Hematopoietic multipotent progenitor cell (in vitro differentiated cells): ENCODE results near the gene ADGRV1. TPM values are rescaled to one million over a fixed set of nuclear protein-coding genes. Genes with fewer than 3 reads are reported as not detected.

Experiments
- DNase-seq, 3 donors: peaks; one replicate each; pipeline ENCODE4 v3.0.0-alpha.2; 2011 to 2015; ENCODE audit warnings: low read depth in 2 of 3, low spot score in 2 of 3
- total RNA-seq: library from RNA; depleted of rRNA; stranded (reverse); fragments of >200 nt; gene quantifications from one replicate; pipeline ENCODE4 v1.2.3, GENCODE V29; 2012

ADGRV1 gene
- total RNA-seq, 1 donor = 0.27 TPM

DNA sequence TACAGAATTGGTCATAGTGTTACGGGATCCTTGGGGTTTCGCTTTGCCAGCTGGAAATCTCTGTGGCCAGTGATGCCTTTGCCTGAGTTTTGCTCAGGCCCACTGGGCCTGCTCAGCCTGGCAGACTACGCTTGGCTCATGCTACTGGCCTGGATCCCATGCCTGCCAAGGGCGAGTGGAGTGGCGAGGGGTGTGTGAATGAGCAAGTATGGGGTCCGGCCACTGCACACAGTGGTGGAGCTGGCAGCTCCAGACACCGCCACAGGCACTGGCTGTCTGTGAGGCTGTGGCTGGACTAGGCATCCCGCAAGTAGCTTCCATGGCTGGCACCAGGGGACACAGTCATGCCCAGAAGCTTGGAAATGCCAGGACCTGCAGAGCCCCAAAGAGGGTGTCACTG is 584.2 kb downstream of the ADGRV1 start:
- no peak for DNase-seq

DNA sequence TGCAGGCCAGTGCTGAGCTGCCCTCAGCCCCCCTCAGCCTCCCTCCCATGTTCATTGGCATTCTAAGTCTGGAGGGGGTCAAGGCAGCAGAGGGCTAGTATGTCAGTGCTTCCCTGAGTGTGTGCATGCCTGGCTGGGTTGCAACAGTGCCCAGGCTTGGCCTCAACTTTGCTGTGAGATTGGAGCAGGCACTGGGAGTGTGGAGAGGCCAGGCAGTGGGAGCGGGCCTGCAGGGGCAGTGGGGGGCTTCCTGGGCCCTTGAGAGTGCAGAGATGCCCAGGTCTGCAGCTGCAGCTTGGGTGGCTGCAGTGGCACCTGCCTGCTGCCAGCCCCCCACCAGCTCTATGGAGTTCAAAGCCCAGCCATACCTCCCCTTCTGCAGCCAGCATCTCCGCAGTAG is 585.2 kb downstream of the ADGRV1 start:
- no peak for DNase-seq

GRCh38 chr5:91144491-91145332 is 586.1 kb downstream of the ADGRV1 start:
- DNase-seq = no peak

GRCh38 chr5:91145333-91145620 is 586.7 kb downstream of the ADGRV1 start:
- no peak for DNase-seq

DNA sequence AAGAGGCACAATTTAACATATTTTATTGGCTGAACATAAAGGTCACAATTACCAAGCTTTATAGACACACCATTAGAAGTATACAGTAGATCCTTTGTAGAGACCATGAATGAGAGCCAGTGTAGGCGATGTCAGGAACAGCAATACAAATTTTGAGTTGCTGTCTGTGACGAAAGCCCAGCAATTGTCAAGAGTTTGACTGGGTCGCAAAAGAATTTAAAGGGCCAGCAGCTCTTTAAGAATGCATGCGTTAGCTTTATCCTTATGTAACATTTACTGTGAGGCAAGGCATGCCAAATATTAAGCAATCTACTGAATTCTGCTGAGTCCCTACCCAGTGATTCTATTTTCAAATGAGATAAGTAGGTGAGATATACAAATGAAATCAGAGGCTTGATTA is 587.6 kb downstream of the ADGRV1 start:
- DNase-seq = no peak

DNA sequence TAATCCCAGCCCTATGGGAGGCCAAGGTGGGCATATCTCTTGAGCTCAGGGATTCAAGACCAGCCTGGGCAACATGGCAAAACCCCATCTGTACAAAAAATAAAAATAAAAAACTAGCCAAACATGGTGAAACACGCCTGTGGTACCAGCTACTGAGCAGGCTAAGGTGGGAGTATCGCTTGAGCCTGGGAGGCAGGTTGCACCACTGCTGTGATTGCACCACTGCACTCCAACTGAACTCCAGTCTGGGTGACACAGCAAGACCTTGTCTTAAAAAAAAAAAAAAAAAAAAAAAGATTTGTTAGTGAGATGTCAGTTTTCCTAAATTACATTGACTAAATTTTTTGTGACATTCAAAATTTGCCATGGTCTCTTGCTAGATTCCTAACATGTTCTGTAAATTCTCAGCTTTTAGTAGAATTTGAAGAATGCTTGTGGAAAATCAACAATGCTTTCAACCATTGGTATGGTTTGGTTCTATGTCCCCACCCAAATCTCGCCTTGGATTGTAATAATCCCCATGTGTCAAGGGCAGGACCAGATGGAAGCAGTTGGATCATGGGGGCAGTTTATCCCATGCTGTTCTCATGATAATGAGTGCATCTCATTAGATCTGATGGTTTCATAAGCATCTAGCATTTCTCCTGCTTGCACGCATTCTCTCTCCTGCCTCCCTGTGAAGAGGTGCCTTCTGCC is 588.5 kb downstream of the ADGRV1 start:
- DNase-seq = no peak

DNA sequence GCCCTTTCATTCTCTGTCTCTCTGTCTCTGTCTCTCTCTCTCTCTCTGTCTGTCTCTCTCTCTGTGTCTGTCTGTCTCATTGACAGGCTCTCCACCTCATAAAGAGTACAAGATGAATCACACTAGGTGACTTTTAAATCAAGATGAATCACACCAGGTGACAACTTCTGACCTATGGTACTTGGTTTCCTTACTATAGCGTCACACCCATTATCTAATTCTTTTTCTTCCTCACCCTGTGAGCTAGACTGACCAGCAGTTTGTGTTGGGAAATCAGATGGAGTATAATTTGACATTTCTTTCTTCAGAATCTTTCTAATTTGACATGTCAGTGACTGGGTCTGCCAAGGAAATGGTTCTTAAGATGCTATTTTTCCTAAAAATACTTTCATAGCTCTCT is 591.6 kb downstream of the ADGRV1 start:
- DNase-seq = no peak

DNA sequence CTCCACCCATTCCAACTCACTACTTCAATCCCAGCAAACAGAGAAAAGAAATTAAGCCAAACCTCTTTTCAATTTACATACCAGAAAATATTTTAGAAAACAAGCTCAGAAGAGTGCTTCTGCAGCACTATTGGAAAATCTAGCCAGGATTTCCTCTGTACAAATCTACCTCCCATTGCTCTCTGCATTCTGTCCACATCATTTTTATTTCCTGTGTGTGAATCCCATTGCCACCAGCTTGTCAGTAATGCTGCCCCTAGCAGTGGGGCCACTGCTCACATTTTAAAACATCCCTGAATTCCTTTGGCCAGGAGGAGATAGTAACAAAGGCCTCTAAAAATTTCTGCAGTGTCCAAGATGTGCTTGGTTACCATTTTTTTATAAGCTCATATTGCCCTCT is 592.0 kb downstream of the ADGRV1 start:
- DNase-seq = no peak

DNA sequence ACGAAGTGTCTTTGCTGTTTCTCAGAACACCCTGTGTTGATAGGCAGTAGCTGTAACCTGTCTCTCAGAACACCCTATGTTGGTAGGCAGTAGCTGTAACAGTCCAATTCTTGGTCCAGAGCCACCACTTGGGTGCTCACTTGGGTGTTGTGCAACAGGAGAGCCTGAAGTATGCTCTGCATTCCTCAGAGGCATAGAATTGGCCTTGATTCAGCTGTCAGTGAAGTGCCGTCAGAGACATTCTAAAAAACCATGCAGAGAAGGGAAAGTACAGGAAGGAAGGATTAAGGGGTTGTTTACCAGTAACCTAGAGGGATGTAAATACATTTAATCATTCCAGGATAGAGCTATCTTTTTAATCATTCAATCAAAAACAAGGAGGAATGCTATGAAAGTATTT is 593.4 kb downstream of the ADGRV1 start:
- no peak for DNase-seq

- DNase-seq = no peak
Observed at GRCh38 chr5:91154338-91154737, 595.7 kb downstream of the ADGRV1 start.

- DNase-seq = no peak
Observed at GRCh38 chr5:91155274-91155673, 596.7 kb downstream of the ADGRV1 start.

GRCh38 chr5:91156242-91156641 is 597.6 kb downstream of the ADGRV1 start:
- DNase-seq = no peak

GRCh38 chr5:91158011-91158410 is 599.4 kb downstream of the ADGRV1 start:
- DNase-seq = no peak

DNA sequence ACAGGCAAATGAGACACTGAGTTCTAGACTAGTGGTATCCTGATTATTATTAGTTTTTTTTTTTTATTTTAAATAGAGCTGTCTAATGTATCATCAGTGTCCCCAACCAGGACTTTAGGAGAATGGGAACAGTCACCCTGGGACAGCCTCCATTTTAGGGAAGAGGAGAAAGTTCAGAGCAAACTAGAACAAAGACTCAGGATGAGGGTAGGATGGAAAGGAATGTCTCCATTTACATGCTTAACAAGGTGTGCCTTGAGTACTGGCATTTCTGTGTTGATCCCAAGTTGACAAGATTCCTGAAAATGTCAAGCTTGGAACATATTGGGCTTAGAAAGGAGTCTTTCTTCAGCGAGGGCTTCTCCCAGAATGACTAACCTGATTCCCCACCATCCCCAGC is 601.0 kb downstream of the ADGRV1 start:
- no peak for DNase-seq

DNA sequence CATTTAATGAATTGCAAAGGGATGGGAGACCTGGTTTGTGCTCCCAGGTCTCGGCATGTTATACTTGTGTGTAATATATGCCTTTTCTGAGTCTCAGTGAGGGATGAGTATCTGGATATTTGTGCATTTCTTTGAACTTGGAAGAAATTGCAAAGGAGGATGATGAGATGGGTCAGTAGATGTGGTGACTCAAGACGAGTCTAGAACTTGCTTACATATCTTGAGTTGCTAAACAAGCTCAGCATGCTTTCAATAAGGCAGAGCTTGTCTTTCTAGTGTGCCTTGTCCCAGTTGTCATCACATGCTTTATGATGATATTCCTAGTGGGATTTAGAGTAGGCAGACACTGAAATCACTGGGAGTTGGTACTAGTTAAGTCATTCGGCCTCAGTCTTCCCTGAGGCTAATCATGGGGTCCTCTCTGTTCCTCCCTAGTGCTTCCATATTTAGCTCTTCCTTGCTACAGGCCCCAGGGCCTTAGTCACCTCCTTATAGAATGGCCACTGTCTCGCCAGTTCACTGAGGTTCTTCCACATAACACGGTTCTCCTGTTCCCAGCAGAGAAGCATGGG is 602.2 kb downstream of the ADGRV1 start:
- no peak for DNase-seq

GRCh38 chr5:91162534-91163381 is 604.2 kb downstream of the ADGRV1 start:
- DNase-seq = peak in 2 of 3 donors; percentile 89 to 94

DNA sequence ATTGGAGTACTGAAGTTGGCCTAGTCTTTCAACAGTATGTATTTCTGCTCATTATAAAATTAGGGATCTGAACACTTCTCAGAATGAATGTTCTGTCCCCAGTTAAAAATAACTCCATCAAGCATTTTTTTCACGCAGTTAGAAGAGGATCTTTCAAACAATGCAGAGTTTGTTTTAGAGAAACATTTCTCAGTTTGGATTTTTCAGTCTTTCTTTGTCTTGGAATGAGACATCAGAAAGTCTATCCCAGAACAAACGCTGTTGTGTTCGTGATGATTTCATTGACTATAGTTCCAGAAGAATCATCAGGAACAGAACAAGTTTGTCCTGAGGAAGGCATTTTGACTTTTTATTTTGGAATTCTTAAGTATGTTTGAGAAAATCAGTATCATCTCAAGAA is 605.8 kb downstream of the ADGRV1 start:
- no peak for DNase-seq

DNA sequence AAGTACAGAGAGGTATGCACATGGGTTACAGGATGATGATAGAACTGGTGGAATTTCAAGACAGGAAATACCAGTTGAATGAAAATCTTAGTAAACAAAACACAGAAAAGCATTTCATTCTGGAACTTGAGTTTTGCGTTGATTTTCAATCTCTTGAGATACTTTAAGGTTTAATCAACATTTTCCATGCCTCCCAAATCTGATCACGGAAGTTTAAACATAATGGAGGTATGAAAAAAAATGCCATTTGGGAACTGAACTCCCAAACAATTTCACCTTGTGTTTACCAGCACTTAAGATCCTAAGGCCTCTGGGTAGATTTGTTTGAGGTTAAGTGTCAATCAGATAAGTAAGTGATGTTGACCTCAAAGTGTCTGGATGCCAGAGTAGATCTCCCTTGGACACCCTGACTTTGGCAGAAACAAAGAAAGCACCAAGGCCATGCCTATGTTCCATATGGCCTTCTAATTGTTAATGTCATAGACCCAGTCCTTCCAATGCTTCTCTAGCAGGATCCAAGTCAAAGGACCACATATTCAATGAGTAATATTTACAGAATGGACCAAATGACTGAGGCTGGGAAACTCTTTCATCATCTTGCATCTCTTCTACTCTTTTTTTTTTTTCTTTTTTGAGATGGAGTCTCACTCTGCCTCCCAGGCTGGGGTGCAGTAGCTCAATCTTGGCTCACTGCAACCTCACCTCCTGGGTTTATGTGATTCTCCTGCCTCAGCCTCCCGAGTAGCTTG is 607.6 kb downstream of the ADGRV1 start:
- no peak for DNase-seq

- DNase-seq = no peak
Observed at GRCh38 chr5:91168859-91169258, 610.3 kb downstream of the ADGRV1 start.

DNA sequence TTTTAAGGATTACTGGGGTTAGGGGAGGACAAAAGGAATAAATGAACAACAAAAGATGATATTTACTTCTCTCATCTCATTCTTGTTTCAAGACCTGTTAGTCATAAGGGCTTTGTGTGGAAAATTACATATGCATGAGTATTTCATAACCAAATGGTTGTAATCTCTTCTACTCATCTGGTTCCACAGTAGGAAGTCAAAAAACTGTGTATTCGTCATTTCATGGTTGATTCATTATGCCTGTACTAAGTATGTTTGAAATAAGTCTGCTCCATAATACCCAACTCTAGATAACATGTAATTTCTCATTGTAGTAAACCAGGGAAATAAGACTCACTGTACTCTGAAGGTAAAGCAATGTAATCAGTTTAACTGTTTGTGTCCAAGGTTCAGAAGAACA is 611.7 kb downstream of the ADGRV1 start:
- DNase-seq = peak in 2 of 3 donors; percentile 51 to 87
